H1 (cell line): Measurements from ENCODE around the gene LRRC74B. TPM values are rescaled to one million over a fixed set of nuclear protein-coding genes. Genes with fewer than 3 reads are reported as not detected.

Source experiments
- CBX8 ChIP-seq: fragments of 300-800, 300-1000 bp; sonication (generic); IDR thresholded peaks from 2 replicates; pipeline ENCODE4 v1.7.1; 2016; ENCODE audit warnings: low read depth, low read length, borderline replicate concordance
- CEBPB ChIP-seq: IDR thresholded peaks from 2 replicates; pipeline ENCODE4 v1.6.1; 2012; ENCODE audit warnings: low read depth, low read length
- CHD2 ChIP-seq: IDR thresholded peaks from 2 replicates; pipeline ENCODE4 v1.6.1; 2012; ENCODE audit warnings: low read length, improper control_type of control experiment
- CREB1 ChIP-seq: IDR thresholded peaks from 2 replicates; pipeline ENCODE4 v1.6.1; 2012; ENCODE audit warnings: inconsistent platforms
- EZH2 ChIP-seq: fragments of 200-600 bp; sonication (generic); IDR thresholded peaks from 2 replicates; pipeline ENCODE4 v1.7.1; 2012; ENCODE audit warnings: low read depth, mild to moderate bottlenecking, moderate library complexity, low read length, inconsistent platforms; ENCODE audit not compliant: severe bottlenecking
- FOSL1 ChIP-seq: IDR thresholded peaks from 2 replicates; pipeline ENCODE4 v1.6.1; 2011; ENCODE audit warnings: mild to moderate bottlenecking, low read depth, low read length, moderate library complexity; ENCODE audit not compliant: insufficient read depth
- GABPA ChIP-seq: IDR thresholded peaks from 2 replicates; pipeline ENCODE4 v1.6.1; 2011; ENCODE audit warnings: mild to moderate bottlenecking, low read length, moderate library complexity, borderline replicate concordance; ENCODE audit not compliant: insufficient read depth
- HDAC2 ChIP-seq, 2 experiments: fragments of 300-600 bp in 1 of 2; sonication (generic) in 1 of 2; IDR thresholded peaks; 2 replicates each; pipeline ENCODE4 v1.6.1; 2011 to 2012; ENCODE audit warnings: low read depth in 2 of 2, low read length in 2 of 2, mild to moderate bottlenecking in 2 of 2, moderate library complexity in 2 of 2, borderline replicate concordance in 1 of 2, inconsistent platforms in 1 of 2
- JUN ChIP-seq: IDR thresholded peaks from 2 replicates; pipeline ENCODE4 v1.6.1; 2011; ENCODE audit warnings: low read depth, mild to moderate bottlenecking, improper control_type of control experiment, low read length
- JUND ChIP-seq: IDR thresholded peaks from 2 replicates; pipeline ENCODE4 v1.6.1; 2011; ENCODE audit warnings: mild to moderate bottlenecking, improper control_type of control experiment, low read length
- KDM1A ChIP-seq: fragments of 200-600, 300-600 bp; sonication (generic); IDR thresholded peaks from 2 replicates; pipeline ENCODE4 v1.7.1; 2016; ENCODE audit warnings: mild to moderate bottlenecking, low read length, borderline replicate concordance
- MAFK ChIP-seq: IDR thresholded peaks from 2 replicates; pipeline ENCODE4 v1.6.1; 2012; ENCODE audit warnings: low read depth, mild to moderate bottlenecking, improper control_type of control experiment, low read length
- NRF1 ChIP-seq: IDR thresholded peaks from 2 replicates; pipeline ENCODE4 v1.6.1; 2011; ENCODE audit warnings: mild to moderate bottlenecking, low read depth, low read length, improper control_type of control experiment
- POLR2A ChIP-seq, 2 experiments: IDR thresholded peaks; 1 replicate in 1 of 2; 2 replicates in 1 of 2; pipeline ENCODE4 v1.6.1; 2011; ENCODE audit warnings: low read depth in 2 of 2, low read length in 2 of 2, mild to moderate bottlenecking in 2 of 2; ENCODE audit errors: control extremely low read depth in 1 of 2
- POLR2AphosphoS5 ChIP-seq: IDR thresholded peaks from 2 replicates; pipeline ENCODE4 v1.6.1; 2011; ENCODE audit warnings: low read depth, low read length
- RAD21 ChIP-seq, 2 experiments: IDR thresholded peaks in 1 of 2; conservative IDR thresholded peaks in 1 of 2; 2 replicates each; pipeline ENCODE4 v1.6.1; 2011; ENCODE audit warnings: low read depth in 2 of 2, low read length in 2 of 2, improper control_type of control experiment in 1 of 2, inconsistent platforms in 1 of 2, mild to moderate bottlenecking in 1 of 2, moderate library complexity in 1 of 2
- RFX5 ChIP-seq: IDR thresholded peaks from 2 replicates; pipeline ENCODE4 v1.6.1; 2011; ENCODE audit warnings: low read depth, low read length, improper control_type of control experiment, borderline replicate concordance
- SIRT6 ChIP-seq: IDR thresholded peaks from one replicate; pipeline ENCODE4 v1.7.1; 2012; ENCODE audit warnings: low read length, inconsistent platforms
- SP4 ChIP-seq: IDR thresholded peaks from 2 replicates; pipeline ENCODE4 v1.6.1; 2012; ENCODE audit warnings: low read length, inconsistent platforms
- SRF ChIP-seq: IDR thresholded peaks from 2 replicates; pipeline ENCODE4 v1.6.1; 2011; ENCODE audit warnings: mild to moderate bottlenecking, low read depth, low read length, moderate library complexity
- SUZ12 ChIP-seq: fragments of 200-600 bp; sonication (generic); IDR thresholded peaks from 2 replicates; pipeline ENCODE4 v1.6.1; 2012; ENCODE audit warnings: mild to moderate bottlenecking, inconsistent platforms, low read length, moderate library complexity, mixed read lengths
- YY1 ChIP-seq: IDR thresholded peaks from 2 replicates; pipeline ENCODE4 v1.6.1; 2011; ENCODE audit warnings: low read depth, mild to moderate bottlenecking, low read length
- polyA plus RNA-seq, 7 experiments: library from polyadenylated mRNA; depleted of rRNA in 3 of 7; stranded (reverse) in 5 of 7; unstranded in 2 of 7; fragments of >200 nt in 5 of 7; fragments of 200-250 nt in 2 of 7; gene quantifications; 1 replicate in 5 of 7; 2 replicates in 1 of 7; 4 replicates in 1 of 7; pipeline versions ENCODE4 v1.2.1 to v1.2.3, GENCODE V29; 2011 to 2013; ENCODE audit warnings: missing spikeins in 2 of 7, mixed read lengths in 2 of 7
- total RNA-seq: library from RNA; stranded (reverse); fragmentation: NEBNext Ultra II Directional; extraction: Animal tissue kit (Norgen Biotek cat#: 25700); gene quantifications from 2 replicates; pipeline ENCODE4 v1.2.1, GENCODE V29; 2021
- TF ChIP-seq, protein P1 (sequence below): IDR thresholded peaks from 2 replicates; pipeline ENCODE4 v1.6.1; 2012; ENCODE audit warnings: inconsistent platforms
- TF ChIP-seq, protein P2 (sequence below): IDR thresholded peaks from 2 replicates; pipeline ENCODE4 v1.6.1; 2012; ENCODE audit warnings: low read length, inconsistent platforms

The LRRC74B gene
- total and polyA plus RNA-seq, 2 of the 8 experiments (the other 6 are each of a cell fraction or from before 2014, with no cell fraction given) = not detected

DNA sequence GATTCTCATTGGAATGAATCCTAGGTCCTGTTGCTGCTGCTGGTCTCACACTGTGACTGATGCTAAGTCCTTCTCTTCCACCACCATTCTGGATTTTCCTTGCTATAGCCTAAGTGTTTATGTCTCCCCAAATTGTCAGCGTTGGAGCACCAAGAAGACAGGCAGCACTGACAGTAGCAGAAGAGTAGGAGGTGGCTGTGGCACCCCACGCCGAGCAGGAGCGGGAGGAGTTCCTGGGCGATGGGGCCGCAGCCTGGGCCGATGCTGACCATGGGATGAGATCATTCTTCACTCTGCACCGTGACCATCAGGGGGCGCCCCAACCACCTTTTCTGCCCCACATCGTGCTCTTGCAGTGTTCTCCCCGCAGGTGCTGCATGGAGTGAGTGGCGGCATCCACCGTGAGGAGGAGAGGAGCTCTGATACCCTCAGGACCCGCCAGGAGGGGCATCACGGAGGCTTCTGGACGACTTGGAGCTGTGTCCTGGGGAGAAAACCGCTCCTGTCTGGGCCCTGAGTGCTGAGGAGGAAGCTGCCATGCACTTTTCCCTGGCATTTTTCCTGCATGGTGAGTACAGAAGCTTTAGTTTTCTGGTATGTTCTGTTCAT, 57.0 kb downstream of the LRRC74B start (continued):
- TF ChIP-seq SIRT6 (no peak), SP4 (no peak), GABPA (peak; percentile 76; the same call in 1 of the 2 replicates), JUN (peak; percentile 90), RAD21 (IDR thresholded peaks at IDR 0.05 in 1 of 2, conservative IDR thresholded peaks at IDR 0.05 in 1 of 2; ENCODE audit: low read depth in 2 of 2, low read length in 2 of 2) (peak; percentile 64 to 76), JUND (peak; percentile 98), MAFK (no peak), HDAC2 (IDR thresholded peaks at IDR 0.05; ENCODE audit: borderline replicate concordance in 1 of 2, low read depth in 2 of 2, low read length in 2 of 2) (peak; percentile 79 to 95; a peak in 2 of 4 replicates), KDM1A (peak; percentile 41; the same call in 1 of the 2 replicates), POLR2A (IDR thresholded peaks at IDR 0.05; ENCODE audit: control extremely low read depth in 1 of 2, low read depth in 2 of 2, low read length in 2 of 2) (no peak), SRF (no peak), RFX5 (no peak), CREB1 (peak; percentile 56), YY1 (peak; percentile 57; the same call in 1 of the 2 replicates), POLR2AphosphoS5 (no peak; the same call in 1 of the 2 replicates), FOSL1 (no peak), CEBPB (0 out of 2 replicates have a peak, but pooled peaks have one; percentile 2), NRF1 (no peak), CBX8 (no peak), CHD2 (no peak), SUZ12 (no peak), EZH2 (no peak)
- TF ChIP-seq, protein P1, sequence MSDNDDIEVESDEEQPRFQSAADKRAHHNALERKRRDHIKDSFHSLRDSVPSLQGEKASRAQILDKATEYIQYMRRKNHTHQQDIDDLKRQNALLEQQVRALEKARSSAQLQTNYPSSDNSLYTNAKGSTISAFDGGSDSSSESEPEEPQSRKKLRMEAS = peak; percentile 86
- TF ChIP-seq, protein P2, sequence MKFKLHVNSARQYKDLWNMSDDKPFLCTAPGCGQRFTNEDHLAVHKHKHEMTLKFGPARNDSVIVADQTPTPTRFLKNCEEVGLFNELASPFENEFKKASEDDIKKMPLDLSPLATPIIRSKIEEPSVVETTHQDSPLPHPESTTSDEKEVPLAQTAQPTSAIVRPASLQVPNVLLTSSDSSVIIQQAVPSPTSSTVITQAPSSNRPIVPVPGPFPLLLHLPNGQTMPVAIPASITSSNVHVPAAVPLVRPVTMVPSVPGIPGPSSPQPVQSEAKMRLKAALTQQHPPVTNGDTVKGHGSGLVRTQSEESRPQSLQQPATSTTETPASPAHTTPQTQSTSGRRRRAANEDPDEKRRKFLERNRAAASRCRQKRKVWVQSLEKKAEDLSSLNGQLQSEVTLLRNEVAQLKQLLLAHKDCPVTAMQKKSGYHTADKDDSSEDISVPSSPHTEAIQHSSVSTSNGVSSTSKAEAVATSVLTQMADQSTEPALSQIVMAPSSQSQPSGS = peak; percentile 97
